ENCODE data around the gene SLC16A7.

DNA sequence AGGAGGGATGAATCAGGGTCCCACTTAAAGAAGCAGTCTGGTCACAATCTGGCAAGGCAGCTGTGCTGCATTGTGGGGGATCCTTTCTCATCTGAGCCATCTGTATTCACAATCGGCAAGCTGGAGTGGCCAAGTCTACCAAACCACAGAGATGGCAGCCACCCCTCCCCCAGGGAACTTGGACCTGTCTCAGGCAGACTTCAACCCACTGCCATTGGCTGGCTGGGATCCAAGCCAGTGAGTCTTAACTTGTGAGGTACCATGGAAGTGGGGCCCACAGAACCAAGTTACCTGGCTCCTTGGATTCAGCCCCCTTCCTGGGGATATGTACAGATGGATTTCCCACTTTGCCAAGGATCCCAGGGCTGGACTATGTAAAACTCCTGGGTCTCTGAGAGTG, 196.8 kb downstream of the SLC16A7 start:
- TF ChIP-seq, protein P1, sequence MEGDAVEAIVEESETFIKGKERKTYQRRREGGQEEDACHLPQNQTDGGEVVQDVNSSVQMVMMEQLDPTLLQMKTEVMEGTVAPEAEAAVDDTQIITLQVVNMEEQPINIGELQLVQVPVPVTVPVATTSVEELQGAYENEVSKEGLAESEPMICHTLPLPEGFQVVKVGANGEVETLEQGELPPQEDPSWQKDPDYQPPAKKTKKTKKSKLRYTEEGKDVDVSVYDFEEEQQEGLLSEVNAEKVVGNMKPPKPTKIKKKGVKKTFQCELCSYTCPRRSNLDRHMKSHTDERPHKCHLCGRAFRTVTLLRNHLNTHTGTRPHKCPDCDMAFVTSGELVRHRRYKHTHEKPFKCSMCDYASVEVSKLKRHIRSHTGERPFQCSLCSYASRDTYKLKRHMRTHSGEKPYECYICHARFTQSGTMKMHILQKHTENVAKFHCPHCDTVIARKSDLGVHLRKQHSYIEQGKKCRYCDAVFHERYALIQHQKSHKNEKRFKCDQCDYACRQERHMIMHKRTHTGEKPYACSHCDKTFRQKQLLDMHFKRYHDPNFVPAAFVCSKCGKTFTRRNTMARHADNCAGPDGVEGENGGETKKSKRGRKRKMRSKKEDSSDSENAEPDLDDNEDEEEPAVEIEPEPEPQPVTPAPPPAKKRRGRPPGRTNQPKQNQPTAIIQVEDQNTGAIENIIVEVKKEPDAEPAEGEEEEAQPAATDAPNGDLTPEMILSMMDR (conservative IDR thresholded peaks at IDR 0.05) = no peak
- no peak for TF ChIP-seq EZH2 (IDR thresholded peaks at IDR 0.05; ENCODE audit: low read depth)
